K562 (cell line): ENCODE data around the gene SLC48A1. TPM values are rescaled to one million over a fixed set of nuclear protein-coding genes. Genes with fewer than 3 reads are reported as not detected.

Source experiments
- BCOR ChIP-seq: fragments of 450-650 bp; IDR thresholded peaks from 2 replicates; pipeline ENCODE4 v1.6.1; 2016
- BHLHE40 ChIP-seq: IDR thresholded peaks from 2 replicates; pipeline ENCODE4 v1.6.1; 2011; ENCODE audit warnings: low read length, improper control_type of control experiment
- CEBPB ChIP-seq: fragments of 450-650 bp; IDR thresholded peaks from 2 replicates; pipeline ENCODE4 v1.6.1; 2016; ENCODE audit warnings: missing genetic modification characterization, missing compliant biosample characterization
- CREB1 ChIP-seq, 2 experiments: sonication (generic) in 1 of 2; formaldehyde crosslinking in 1 of 2; IDR thresholded peaks; 2 replicates each; pipeline versions ENCODE4 v1.6.1 to v1.8.0; 2012 to 2022; ENCODE audit warnings: inconsistent platforms in 1 of 2, mild to moderate bottlenecking in 1 of 2, missing genetic modification reagents in 1 of 2, moderate library complexity in 1 of 2
- FOXJ2 ChIP-seq: fragments of 200-800 bp; sonication (Bioruptor generic); IDR thresholded peaks from 2 replicates; pipeline ENCODE4 v1.6.1; 2016; ENCODE audit warnings: missing genetic modification characterization, missing compliant biosample characterization
- HSF4 ChIP-seq: fragments of 250-450 bp; sonication (Bioruptor Pico); IDR thresholded peaks from 2 replicates; pipeline ENCODE4 v2.1.2; 2022; ENCODE audit warnings: mild to moderate bottlenecking, moderate library complexity, borderline replicate concordance
- IRF2 ChIP-seq: sonication (generic); formaldehyde crosslinking; IDR thresholded peaks from 2 replicates; pipeline ENCODE4 v1.8.1; 2022; ENCODE audit warnings: mild to moderate bottlenecking, missing genetic modification reagents
- NFRKB ChIP-seq: fragments of 450-650 bp; IDR thresholded peaks from 2 replicates; pipeline ENCODE4 v1.6.1; 2016; ENCODE audit warnings: low read depth
- RFX1 ChIP-seq: fragments of 450-650 bp; IDR thresholded peaks from 2 replicates; pipeline ENCODE4 v1.6.1; 2016; ENCODE audit warnings: mild to moderate bottlenecking, moderate library complexity
- RHOXF2B ChIP-seq: fragments of 250-450 bp; sonication (Bioruptor Pico); conservative IDR thresholded peaks from 2 replicates; pipeline ENCODE4 v1.5.1; 2021
- SMC3 ChIP-seq: conservative IDR thresholded peaks from 2 replicates; pipeline ENCODE4 v1.6.1; 2011; ENCODE audit warnings: low read depth, low read length, improper control_type of control experiment; ENCODE audit not compliant: insufficient read depth
- ZNF184 ChIP-seq: sonication (generic); formaldehyde crosslinking; IDR thresholded peaks from 2 replicates; pipeline ENCODE4 v1.5.0; 2020; ENCODE audit warnings: missing genetic modification reagents
- ZNF699 ChIP-seq: fragments of 250-450 bp; sonication (Bioruptor Pico); IDR thresholded peaks from 2 replicates; pipeline ENCODE4 v1.8.0; 2021; ENCODE audit warnings: mild to moderate bottlenecking, moderate library complexity; ENCODE audit not compliant: insufficient replicate concordance
- ZNF766 ChIP-seq: fragments of 200-800 bp; sonication (Bioruptor generic); conservative IDR thresholded peaks from 2 replicates; pipeline ENCODE4 v1.6.1; 2016; ENCODE audit warnings: missing genetic modification characterization, missing compliant biosample characterization
- ZNF780A ChIP-seq: fragments of 250-450 bp; sonication (Bioruptor Pico); IDR thresholded peaks from 2 replicates; pipeline ENCODE4 v1.5.0; 2021; ENCODE audit warnings: mild to moderate bottlenecking
- polyA plus RNA-seq, 8 experiments: library from polyadenylated mRNA; depleted of rRNA in 4 of 8; stranded (reverse) in 5 of 8; unstranded in 3 of 8; fragments of >200 nt; fragmentation: Nextera tagmentation in 2 of 8; fragmentation: Illumina TruSeq in 1 of 8; extraction: Ambion mirVana in 2 of 8; extraction: Trizol in 1 of 8; gene quantifications; 2 replicates each; pipeline versions ENCODE4 v1.2.1 to v1.2.3, GENCODE V29; 2011 to 2014; ENCODE audit warnings: inconsistent platforms in 1 of 8, missing spikeins in 1 of 8
- total RNA-seq, 7 experiments: library from RNA; depleted of rRNA in 6 of 7; stranded (reverse); fragments of >200 nt in 6 of 7; fragmentation: Illumina TruSeq in 2 of 7; extraction: Trizol in 2 of 7; gene quantifications; 2 replicates each; pipeline versions ENCODE4 v1.2.1 to v1.2.3, GENCODE V29; 2011 to 2021; ENCODE audit warnings: low replicate concordance in 1 of 7
- TF ChIP-seq, protein P1 (sequence below): fragments of 450-650 bp; IDR thresholded peaks from 2 replicates; pipeline ENCODE4 v1.6.1; 2018; ENCODE audit not compliant: partially characterized antibody
- TF ChIP-seq, protein P2 (sequence below): fragments of 450-650 bp; formaldehyde crosslinking; IDR thresholded peaks from 2 replicates; pipeline ENCODE4 v1.4.0; 2022; ENCODE audit warnings: mild to moderate bottlenecking, moderate library complexity
- TF ChIP-seq, protein P3 (sequence below): fragments of 250-450 bp; sonication (Bioruptor Pico); IDR thresholded peaks from 2 replicates; pipeline ENCODE4 v1.5.0; 2022; ENCODE audit warnings: mild to moderate bottlenecking
- TF ChIP-seq, protein P4 (sequence below): fragments of 450-650 bp; IDR thresholded peaks from 2 replicates; pipeline ENCODE4 v1.6.1; 2016; ENCODE audit warnings: missing biosample characterization, missing genetic modification characterization

SLC48A1 gene
- total and polyA plus RNA-seq, 9 of the 15 experiments (the other 6 are each of a cell fraction or from before 2014, with no cell fraction given) = 10.7 to 37.5 (median 18.7) TPM

DNA sequence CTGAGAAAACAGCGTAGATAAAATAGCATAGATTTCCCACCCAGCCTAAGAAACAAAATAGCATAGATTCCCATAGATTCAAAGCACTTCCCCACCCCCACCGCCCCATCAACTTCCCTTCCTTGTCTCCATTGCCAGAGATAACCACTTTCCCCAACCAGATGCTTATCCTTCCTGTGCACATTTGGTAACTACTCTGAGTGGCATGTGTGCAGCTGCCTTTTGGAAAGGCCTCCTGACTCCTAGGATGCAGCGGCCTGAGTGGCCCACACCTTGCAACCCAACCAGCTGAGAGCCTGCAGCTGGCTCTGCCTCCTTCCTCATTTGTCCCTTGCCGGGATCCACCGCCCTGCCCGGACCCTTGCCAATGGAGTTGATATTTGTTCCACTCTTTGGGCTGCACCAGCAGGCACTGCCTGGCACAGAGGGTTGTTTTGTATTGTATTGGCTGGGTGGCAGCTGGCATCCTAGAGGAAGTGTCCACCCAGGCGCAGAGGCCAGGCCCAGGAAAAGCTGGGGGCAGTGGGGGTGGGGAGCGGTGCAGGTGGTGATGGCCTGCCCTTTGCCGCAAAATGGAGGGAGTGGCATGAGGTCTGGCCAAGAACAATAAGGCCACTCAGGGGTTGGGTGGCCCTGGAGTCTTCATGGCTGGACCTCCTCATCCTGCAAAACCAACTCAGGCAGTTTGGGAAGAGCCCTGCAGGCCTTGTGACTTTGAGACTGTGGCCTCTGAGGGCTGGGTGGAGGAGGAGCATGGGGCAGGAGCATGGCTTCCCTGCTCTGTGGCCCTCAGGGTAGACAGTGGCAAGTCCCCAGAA is 4.9 kb downstream of the SLC48A1 start (continued):
- TF ChIP-seq, protein P1, sequence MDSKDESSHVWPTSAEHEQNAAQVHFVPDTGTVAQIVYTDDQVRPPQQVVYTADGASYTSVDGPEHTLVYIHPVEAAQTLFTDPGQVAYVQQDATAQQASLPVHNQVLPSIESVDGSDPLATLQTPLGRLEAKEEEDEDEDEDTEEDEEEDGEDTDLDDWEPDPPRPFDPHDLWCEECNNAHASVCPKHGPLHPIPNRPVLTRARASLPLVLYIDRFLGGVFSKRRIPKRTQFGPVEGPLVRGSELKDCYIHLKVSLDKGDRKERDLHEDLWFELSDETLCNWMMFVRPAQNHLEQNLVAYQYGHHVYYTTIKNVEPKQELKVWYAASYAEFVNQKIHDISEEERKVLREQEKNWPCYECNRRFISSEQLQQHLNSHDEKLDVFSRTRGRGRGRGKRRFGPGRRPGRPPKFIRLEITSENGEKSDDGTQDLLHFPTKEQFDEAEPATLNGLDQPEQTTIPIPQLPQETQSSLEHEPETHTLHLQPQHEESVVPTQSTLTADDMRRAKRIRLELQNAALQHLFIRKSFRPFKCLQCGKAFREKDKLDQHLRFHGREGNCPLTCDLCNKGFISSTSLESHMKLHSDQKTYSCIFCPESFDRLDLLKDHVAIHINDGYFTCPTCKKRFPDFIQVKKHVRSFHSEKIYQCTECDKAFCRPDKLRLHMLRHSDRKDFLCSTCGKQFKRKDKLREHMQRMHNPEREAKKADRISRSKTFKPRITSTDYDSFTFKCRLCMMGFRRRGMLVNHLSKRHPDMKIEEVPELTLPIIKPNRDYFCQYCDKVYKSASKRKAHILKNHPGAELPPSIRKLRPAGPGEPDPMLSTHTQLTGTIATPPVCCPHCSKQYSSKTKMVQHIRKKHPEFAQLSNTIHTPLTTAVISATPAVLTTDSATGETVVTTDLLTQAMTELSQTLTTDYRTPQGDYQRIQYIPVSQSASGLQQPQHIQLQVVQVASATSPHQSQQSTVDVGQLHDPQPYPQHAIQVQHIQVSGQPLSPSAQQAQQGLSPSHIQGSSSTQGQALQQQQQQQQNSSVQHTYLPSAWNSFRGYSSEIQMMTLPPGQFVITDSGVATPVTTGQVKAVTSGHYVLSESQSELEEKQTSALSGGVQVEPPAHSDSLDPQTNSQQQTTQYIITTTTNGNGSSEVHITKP = no peak
- peak; percentile 73 for TF ChIP-seq ZNF766
- no peak for TF ChIP-seq ZNF780A (CRISPR knock-in tag)
- TF ChIP-seq ZNF699 (CRISPR knock-in tag) = no peak
- no peak for TF ChIP-seq CREB1 (IDR thresholded peaks at IDR 0.05)
- TF ChIP-seq CREB1 (CRISPR knock-in tag; IDR thresholded peaks at IDR 0.05) = no peak
- TF ChIP-seq, protein P2, sequence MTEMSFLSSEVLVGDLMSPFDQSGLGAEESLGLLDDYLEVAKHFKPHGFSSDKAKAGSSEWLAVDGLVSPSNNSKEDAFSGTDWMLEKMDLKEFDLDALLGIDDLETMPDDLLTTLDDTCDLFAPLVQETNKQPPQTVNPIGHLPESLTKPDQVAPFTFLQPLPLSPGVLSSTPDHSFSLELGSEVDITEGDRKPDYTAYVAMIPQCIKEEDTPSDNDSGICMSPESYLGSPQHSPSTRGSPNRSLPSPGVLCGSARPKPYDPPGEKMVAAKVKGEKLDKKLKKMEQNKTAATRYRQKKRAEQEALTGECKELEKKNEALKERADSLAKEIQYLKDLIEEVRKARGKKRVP (CRISPR knock-in tag) = no peak
- TF ChIP-seq SMC3 = no peak
- no peak for TF ChIP-seq RHOXF2B (CRISPR knock-in tag)
- TF ChIP-seq FOXJ2 (tag) = no peak
- peak; percentile 60; the same call in 1 of the 2 replicates for TF ChIP-seq BCOR
- no peak for TF ChIP-seq ZNF184 (CRISPR knock-in tag)
- TF ChIP-seq, protein P3, sequence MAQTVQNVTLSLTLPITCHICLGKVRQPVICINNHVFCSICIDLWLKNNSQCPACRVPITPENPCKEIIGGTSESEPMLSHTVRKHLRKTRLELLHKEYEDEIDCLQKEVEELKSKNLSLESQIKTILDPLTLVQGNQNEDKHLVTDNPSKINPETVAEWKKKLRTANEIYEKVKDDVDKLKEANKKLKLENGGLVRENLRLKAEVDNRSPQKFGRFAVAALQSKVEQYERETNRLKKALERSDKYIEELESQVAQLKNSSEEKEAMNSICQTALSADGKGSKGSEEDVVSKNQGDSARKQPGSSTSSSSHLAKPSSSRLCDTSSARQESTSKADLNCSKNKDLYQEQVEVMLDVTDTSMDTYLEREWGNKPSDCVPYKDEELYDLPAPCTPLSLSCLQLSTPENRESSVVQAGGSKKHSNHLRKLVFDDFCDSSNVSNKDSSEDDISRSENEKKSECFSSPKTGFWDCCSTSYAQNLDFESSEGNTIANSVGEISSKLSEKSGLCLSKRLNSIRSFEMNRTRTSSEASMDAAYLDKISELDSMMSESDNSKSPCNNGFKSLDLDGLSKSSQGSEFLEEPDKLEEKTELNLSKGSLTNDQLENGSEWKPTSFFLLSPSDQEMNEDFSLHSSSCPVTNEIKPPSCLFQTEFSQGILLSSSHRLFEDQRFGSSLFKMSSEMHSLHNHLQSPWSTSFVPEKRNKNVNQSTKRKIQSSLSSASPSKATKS = no peak
- no peak for TF ChIP-seq IRF2 (CRISPR knock-in tag)
- no peak for TF ChIP-seq CEBPB (tag)
- TF ChIP-seq HSF4 (CRISPR knock-in tag) = no peak
- TF ChIP-seq BHLHE40 = peak; percentile 79
- TF ChIP-seq, protein P4, sequence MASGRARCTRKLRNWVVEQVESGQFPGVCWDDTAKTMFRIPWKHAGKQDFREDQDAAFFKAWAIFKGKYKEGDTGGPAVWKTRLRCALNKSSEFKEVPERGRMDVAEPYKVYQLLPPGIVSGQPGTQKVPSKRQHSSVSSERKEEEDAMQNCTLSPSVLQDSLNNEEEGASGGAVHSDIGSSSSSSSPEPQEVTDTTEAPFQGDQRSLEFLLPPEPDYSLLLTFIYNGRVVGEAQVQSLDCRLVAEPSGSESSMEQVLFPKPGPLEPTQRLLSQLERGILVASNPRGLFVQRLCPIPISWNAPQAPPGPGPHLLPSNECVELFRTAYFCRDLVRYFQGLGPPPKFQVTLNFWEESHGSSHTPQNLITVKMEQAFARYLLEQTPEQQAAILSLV (tag) = no peak
- TF ChIP-seq NFRKB = no peak
- no peak for TF ChIP-seq RFX1
